Keratinocyte (primary cell): ENCODE measurements around the gene HNF4A. TPM values are rescaled to one million over a fixed set of nuclear protein-coding genes. Genes with fewer than 3 reads are reported as not detected.

Source experiments
- DNase-seq: peaks from one replicate; pipeline ENCODE4 v3.0.0-alpha.2; 2011; ENCODE audit warnings: low read depth, missing footprints, low spot score
- FAIRE-seq: peaks from 2 replicates; lab custom pipeline; 2011; peaks lifted over from hg19 to GRCh38; lab: Jason Lieb, UNC
- H2AFZ ChIP-seq: 2 replicates; pipeline ENCODE4 v1.6.0; 2012; ENCODE audit warnings: low read length, control low read depth, inconsistent platforms; ENCODE audit not compliant: control insufficient read depth
- H3K27ac ChIP-seq: 2 replicates; pipeline ENCODE4 v1.5.1; 2011; ENCODE audit warnings: low read length; ENCODE audit not compliant: control insufficient read depth, insufficient read depth
- H3K27me3 ChIP-seq: 3 replicates; pipeline ENCODE4 v1.6.0; 2011; ENCODE audit warnings: low read length; ENCODE audit not compliant: control insufficient read depth, insufficient read depth; ENCODE audit errors: extremely low read depth
- H3K36me3 ChIP-seq, 2 experiments: 2 replicates in 1 of 2; 3 replicates in 1 of 2; pipeline ENCODE4 v1.5.1; 2011; ENCODE audit warnings: low read length in 2 of 2, mild to moderate bottlenecking in 1 of 2; ENCODE audit not compliant: control insufficient read depth in 2 of 2, insufficient read depth in 2 of 2; ENCODE audit errors: extremely low read depth in 1 of 2
- H3K4me1 ChIP-seq: 3 replicates; pipeline ENCODE4 v1.5.1; 2011; ENCODE audit warnings: low read length; ENCODE audit not compliant: control insufficient read depth, insufficient read depth; ENCODE audit errors: extremely low read depth
- H3K4me2 ChIP-seq: 3 replicates; pipeline ENCODE4 v1.6.0; 2011; ENCODE audit warnings: low read depth, low read length; ENCODE audit not compliant: control insufficient read depth, insufficient read depth; ENCODE audit errors: extremely low read depth
- H3K4me3 ChIP-seq, 3 experiments: fragments of 200-600 bp in 1 of 3; sonication (generic) in 1 of 3; 2 replicates in 2 of 3; 3 replicates in 1 of 3; pipeline ENCODE4 v1.5.1; 2011 to 2016; ENCODE audit warnings: low read length in 3 of 3, mild to moderate bottlenecking in 3 of 3, control low read depth in 2 of 3, inconsistent platforms in 1 of 3, low read depth in 1 of 3, mixed read lengths in 1 of 3, mixed run types in 1 of 3, moderate library complexity in 1 of 3; ENCODE audit not compliant: control insufficient read depth in 2 of 3, insufficient read depth in 2 of 3; ENCODE audit errors: extremely low read depth in 1 of 3
- H3K79me2 ChIP-seq: 2 replicates; pipeline ENCODE4 v1.6.0; 2012; ENCODE audit warnings: low read length; ENCODE audit not compliant: control insufficient read depth, insufficient read depth
- H3K9ac ChIP-seq: 3 replicates; pipeline ENCODE4 v1.6.0; 2011; ENCODE audit warnings: low read length; ENCODE audit not compliant: control insufficient read depth, insufficient read depth; ENCODE audit errors: extremely low read depth
- H3K9me1 ChIP-seq: 3 replicates; pipeline ENCODE4 v1.6.0; 2011; ENCODE audit warnings: low read length; ENCODE audit not compliant: control insufficient read depth, insufficient read depth; ENCODE audit errors: extremely low read depth
- H3K9me3 ChIP-seq: 2 replicates; pipeline ENCODE4 v1.5.1; 2012; ENCODE audit warnings: low read depth, low read length; ENCODE audit not compliant: control insufficient read depth
- H4K20me1 ChIP-seq: 3 replicates; pipeline ENCODE4 v1.6.0; 2011; ENCODE audit warnings: low read length; ENCODE audit not compliant: control insufficient read depth, insufficient read depth; ENCODE audit errors: extremely low read depth
- EZH2 ChIP-seq: IDR thresholded peaks from one replicate; pipeline ENCODE4 v1.6.1; 2012; ENCODE audit warnings: inconsistent platforms, mild to moderate bottlenecking, low read length, moderate library complexity
- dilution Hi-C: fragments of 300-500 bp; cut with MboI; formaldehyde crosslinking; loops from one replicate; pipeline ENCODE4 v1.7.0; 2020; ENCODE audit warnings: low sequenced_read_pairs; ENCODE audit not compliant: extremely low pct_ligation_motif_present
- polyA plus RNA-seq, 5 experiments: library from polyadenylated mRNA; depleted of rRNA in 3 of 5; stranded (reverse) in 3 of 5; stranded (forward) in 1 of 5; unstranded in 1 of 5; fragments of >200 nt; gene quantifications; 1 replicate in 1 of 5; 2 replicates in 3 of 5; 3 replicates in 1 of 5; pipeline versions ENCODE4 v1.2.1 to v1.2.3, GENCODE V29; 2011 to 2012; ENCODE audit warnings: missing spikeins in 2 of 5, low read depth in 1 of 5, low replicate concordance in 1 of 5
- TF ChIP-seq, protein P1 (sequence below), 3 experiments: IDR thresholded peaks in 1 of 3; conservative IDR thresholded peaks in 1 of 3; optimal IDR thresholded peaks in 1 of 3; 2 replicates in 2 of 3; 3 replicates in 1 of 3; pipeline versions ENCODE3 to v1.5.1; 2011; ENCODE audit warnings: low read length in 3 of 3, mild to moderate bottlenecking in 3 of 3, moderate library complexity in 2 of 3, control low read depth in 1 of 3, inconsistent platforms in 1 of 3; ENCODE audit not compliant: insufficient read depth in 2 of 3; ENCODE audit errors: extremely low read depth in 1 of 3

The HNF4A gene
- polyA plus RNA-seq, 1 donor (not counting 4 experiments of a cell fraction or from before 2014, with no cell fraction given), result not detected

DNA sequence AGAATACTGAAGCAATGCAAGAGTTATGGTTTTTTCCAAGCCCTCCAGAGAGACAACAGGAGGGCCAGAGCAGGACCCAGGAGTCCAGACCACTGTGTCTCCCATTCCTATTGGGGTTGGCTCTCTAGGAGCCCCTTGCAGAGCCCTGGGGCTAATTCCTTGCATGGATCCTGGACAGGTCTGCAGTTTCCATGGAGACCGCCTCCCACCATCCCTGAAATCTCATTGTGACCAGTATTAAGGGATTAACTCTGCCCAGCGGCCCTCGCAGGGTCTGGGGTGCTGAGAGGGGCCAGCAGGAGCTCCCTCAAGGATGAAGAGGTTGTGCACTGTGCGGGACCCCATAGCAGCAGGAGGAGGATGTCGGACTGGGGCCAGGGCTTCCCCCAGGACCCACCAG lies 34.8 kb downstream of the HNF4A start:
- DNase-seq (no peak), FAIRE-seq (no peak)
- Histone ChIP-seq H2AFZ (no peak overlapping the region), H3K9ac (no peak overlapping the region), H3K36me3 (no peaks in the 10 kb centered on the region), H4K20me1 (no peaks in the 10 kb centered on the region), H3K79me2 (no peaks in the 10 kb centered on the region), H3K27me3 (no peaks in the 10 kb centered on the region), H3K9me1 (no peaks in the 10 kb centered on the region), H3K4me1 (peaks cover 16% of the 10 kb centered on the region), H3K4me3 (no peak overlapping the region), H3K9me3 (no peaks in the 10 kb centered on the region), H3K27ac (no peak overlapping the region), H3K4me2 (no peak overlapping the region)
- dilution Hi-C loops, result no loop called here
- TF ChIP-seq EZH2, result no peak
- TF ChIP-seq, protein P1, sequence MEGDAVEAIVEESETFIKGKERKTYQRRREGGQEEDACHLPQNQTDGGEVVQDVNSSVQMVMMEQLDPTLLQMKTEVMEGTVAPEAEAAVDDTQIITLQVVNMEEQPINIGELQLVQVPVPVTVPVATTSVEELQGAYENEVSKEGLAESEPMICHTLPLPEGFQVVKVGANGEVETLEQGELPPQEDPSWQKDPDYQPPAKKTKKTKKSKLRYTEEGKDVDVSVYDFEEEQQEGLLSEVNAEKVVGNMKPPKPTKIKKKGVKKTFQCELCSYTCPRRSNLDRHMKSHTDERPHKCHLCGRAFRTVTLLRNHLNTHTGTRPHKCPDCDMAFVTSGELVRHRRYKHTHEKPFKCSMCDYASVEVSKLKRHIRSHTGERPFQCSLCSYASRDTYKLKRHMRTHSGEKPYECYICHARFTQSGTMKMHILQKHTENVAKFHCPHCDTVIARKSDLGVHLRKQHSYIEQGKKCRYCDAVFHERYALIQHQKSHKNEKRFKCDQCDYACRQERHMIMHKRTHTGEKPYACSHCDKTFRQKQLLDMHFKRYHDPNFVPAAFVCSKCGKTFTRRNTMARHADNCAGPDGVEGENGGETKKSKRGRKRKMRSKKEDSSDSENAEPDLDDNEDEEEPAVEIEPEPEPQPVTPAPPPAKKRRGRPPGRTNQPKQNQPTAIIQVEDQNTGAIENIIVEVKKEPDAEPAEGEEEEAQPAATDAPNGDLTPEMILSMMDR (optimal IDR thresholded peaks at IDR 0.05 in 1 of 3, IDR thresholded peaks at IDR 0.05 in 1 of 3, conservative IDR thresholded peaks at IDR 0.05 in 1 of 3; ENCODE audit: extremely low read depth in 1 of 3, insufficient read depth in 2 of 3, low read length in 3 of 3), result no peak

DNA sequence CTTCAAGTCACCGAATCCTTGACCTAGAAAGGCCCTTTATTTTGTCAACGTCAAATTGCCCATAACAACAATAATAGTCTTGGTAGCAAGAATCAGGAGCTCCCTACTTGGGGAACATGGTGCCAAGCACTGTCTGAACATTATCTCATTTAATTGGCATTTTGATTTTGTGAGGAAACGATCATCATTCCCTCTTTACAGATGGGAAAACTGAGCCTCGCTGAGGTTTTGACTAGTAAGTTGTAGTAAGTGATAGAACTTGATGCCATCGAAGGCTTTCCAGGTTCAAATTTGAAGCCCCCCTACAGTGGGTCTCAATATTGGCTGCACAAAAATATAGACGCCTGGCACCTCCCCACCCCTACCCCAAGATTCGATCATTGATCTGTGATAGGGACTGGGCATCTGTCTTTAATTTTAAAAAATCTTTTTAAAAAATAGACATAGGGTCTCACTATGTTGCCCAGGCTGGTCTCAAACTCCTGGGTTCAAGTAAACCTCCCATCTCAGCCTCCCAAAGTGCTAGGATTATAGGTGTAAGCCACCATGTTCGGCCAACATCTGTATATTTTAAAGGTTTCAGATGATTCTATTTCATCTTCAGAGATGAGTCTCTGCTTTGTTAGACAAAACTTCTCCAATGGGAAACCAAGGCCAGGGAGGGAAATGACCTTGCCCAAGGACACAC lies 36.7 kb downstream of the HNF4A start:
- DNase-seq, result no peak
- no peak overlapping the region for H2AFZ ChIP-seq
- no peak for FAIRE-seq
- H3K27ac ChIP-seq, result no peak overlapping the region
- dilution Hi-C loops, result no loop called here
- H4K20me1 ChIP-seq, result no peaks in the 10 kb centered on the region
- H3K4me1 ChIP-seq, result peaks cover 16% of the 10 kb centered on the region
- H3K27me3 ChIP-seq, result no peaks in the 10 kb centered on the region
- H3K9ac ChIP-seq, result no peak overlapping the region
- H3K36me3 ChIP-seq, result no peaks in the 10 kb centered on the region
- no peaks in the 10 kb centered on the region for H3K9me3 ChIP-seq
- no peak overlapping the region for H3K4me3 ChIP-seq
- H3K9me1 ChIP-seq, result no peaks in the 10 kb centered on the region
- H3K4me2 ChIP-seq, result no peak overlapping the region
- TF ChIP-seq EZH2, result no peak
- TF ChIP-seq, protein P1 (optimal IDR thresholded peaks at IDR 0.05 in 1 of 3, IDR thresholded peaks at IDR 0.05 in 1 of 3, conservative IDR thresholded peaks at IDR 0.05 in 1 of 3; ENCODE audit: extremely low read depth in 1 of 3, insufficient read depth in 2 of 3, low read length in 3 of 3), result no peak
- no peaks in the 10 kb centered on the region for H3K79me2 ChIP-seq
